Activated CD8-positive, alpha-beta T cell treated with anti-CD3 and anti-CD28 coated beads for 36 hours (primary cell): Measurements from ENCODE around the gene EEF1AKMT4. TPM values are rescaled to one million over a fixed set of nuclear protein-coding genes. Genes with fewer than 3 reads are reported as not detected.

Experiments
- ATAC-seq: fragments of 200-7000 bp; cut with Tn5 transposase; one replicate; pipeline ENCODE4 v1.10.0; 2021; ENCODE audit warnings: mild to moderate bottlenecking, moderate library complexity
- CTCF ChIA-PET: fragments of 350-600 bp; sonication (Branson Sonifier 250); formaldehyde crosslinking; loops from one replicate; lab custom pipeline; 2021; ENCODE audit warnings: antibody characterized with exemption; lab: Charles Lee
- POLR2A ChIA-PET: fragments of 350-600 bp; sonication (Branson Sonifier 250); formaldehyde crosslinking; loops from one replicate; lab custom pipeline; 2021; ENCODE audit warnings: antibody characterized with exemption; lab: Charles Lee
- DNase-seq: peaks from one replicate; pipeline ENCODE4 v3.0.0-alpha.2; 2020
- H3K27ac Mint-ChIP-seq: one replicate; pipeline ENCODE4 v1.8.0; 2021; ENCODE audit warnings: mild to moderate bottlenecking, mixed read lengths
- H3K27me3 Mint-ChIP-seq: one replicate; pipeline ENCODE4 v1.8.0; 2021; ENCODE audit warnings: mixed read lengths
- H3K36me3 Mint-ChIP-seq: one replicate; pipeline ENCODE4 v1.8.0; 2021; ENCODE audit warnings: low read depth, mixed read lengths
- H3K4me1 Mint-ChIP-seq: one replicate; pipeline ENCODE4 v1.8.0; 2021; ENCODE audit warnings: low read depth, mixed read lengths
- H3K4me3 Mint-ChIP-seq: one replicate; pipeline ENCODE4 v1.8.0; 2021; ENCODE audit warnings: mild to moderate bottlenecking, moderate library complexity, mixed read lengths
- H3K9me3 Mint-ChIP-seq: one replicate; pipeline ENCODE4 v1.8.0; 2021; ENCODE audit warnings: mixed read lengths
- intact Hi-C: fragments of 100-400 bp; cut with micrococcal nuclease; formaldehyde crosslinking; loops from one replicate; pipeline ENCODE4 v1.10.0; 2022
- total RNA-seq, 2 experiments: library from RNA; stranded (reverse); gene quantifications; one replicate each; pipeline ENCODE4 v1.2.3, GENCODE V29; 2021
- TF ChIP-seq, protein P1 (sequence below): fragments of 200-600 bp; IDR thresholded peaks from one replicate; pipeline ENCODE4 v1.8.0; 2022; ENCODE audit warnings: antibody characterized with exemption, mild to moderate bottlenecking

The EEF1AKMT4 gene
- total RNA-seq, 2 experiments from 2014 or later = 7.8 to 8.7 TPM

DNA sequence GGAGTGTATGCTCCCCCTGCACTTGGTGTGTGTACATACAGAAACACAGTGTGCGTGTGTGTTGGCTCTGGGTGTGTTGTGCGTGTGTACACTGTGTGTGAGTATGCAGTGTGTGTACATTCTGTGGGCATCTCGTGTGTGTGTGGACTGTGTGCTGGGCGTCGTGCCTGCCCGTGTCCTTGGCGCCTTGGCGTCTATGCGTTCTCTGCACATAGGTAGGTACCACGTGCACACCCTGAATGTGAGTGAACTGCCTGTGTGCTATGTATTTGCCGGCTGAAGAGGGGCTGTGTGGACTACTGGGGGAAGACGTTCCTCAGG lies 25.9 kb downstream of the EEF1AKMT4 start:
- DNase-seq (no peak), ATAC-seq (no peak)
- intact Hi-C loops = no loop called here
- Mint-ChIP-seq H3K4me3 (no peak overlapping the region), H3K27ac (no peak overlapping the region), H3K4me1 (peaks cover 5% of the 10 kb centered on the region), H3K9me3 (no peaks in the 10 kb centered on the region), H3K27me3 (peaks cover 30% of the 10 kb centered on the region), H3K36me3 (no peaks in the 10 kb centered on the region)
- ChIA-PET CTCF (no interaction called here), POLR2A (no interaction called here)
- TF ChIP-seq, protein P1, sequence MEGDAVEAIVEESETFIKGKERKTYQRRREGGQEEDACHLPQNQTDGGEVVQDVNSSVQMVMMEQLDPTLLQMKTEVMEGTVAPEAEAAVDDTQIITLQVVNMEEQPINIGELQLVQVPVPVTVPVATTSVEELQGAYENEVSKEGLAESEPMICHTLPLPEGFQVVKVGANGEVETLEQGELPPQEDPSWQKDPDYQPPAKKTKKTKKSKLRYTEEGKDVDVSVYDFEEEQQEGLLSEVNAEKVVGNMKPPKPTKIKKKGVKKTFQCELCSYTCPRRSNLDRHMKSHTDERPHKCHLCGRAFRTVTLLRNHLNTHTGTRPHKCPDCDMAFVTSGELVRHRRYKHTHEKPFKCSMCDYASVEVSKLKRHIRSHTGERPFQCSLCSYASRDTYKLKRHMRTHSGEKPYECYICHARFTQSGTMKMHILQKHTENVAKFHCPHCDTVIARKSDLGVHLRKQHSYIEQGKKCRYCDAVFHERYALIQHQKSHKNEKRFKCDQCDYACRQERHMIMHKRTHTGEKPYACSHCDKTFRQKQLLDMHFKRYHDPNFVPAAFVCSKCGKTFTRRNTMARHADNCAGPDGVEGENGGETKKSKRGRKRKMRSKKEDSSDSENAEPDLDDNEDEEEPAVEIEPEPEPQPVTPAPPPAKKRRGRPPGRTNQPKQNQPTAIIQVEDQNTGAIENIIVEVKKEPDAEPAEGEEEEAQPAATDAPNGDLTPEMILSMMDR = no peak

DNA sequence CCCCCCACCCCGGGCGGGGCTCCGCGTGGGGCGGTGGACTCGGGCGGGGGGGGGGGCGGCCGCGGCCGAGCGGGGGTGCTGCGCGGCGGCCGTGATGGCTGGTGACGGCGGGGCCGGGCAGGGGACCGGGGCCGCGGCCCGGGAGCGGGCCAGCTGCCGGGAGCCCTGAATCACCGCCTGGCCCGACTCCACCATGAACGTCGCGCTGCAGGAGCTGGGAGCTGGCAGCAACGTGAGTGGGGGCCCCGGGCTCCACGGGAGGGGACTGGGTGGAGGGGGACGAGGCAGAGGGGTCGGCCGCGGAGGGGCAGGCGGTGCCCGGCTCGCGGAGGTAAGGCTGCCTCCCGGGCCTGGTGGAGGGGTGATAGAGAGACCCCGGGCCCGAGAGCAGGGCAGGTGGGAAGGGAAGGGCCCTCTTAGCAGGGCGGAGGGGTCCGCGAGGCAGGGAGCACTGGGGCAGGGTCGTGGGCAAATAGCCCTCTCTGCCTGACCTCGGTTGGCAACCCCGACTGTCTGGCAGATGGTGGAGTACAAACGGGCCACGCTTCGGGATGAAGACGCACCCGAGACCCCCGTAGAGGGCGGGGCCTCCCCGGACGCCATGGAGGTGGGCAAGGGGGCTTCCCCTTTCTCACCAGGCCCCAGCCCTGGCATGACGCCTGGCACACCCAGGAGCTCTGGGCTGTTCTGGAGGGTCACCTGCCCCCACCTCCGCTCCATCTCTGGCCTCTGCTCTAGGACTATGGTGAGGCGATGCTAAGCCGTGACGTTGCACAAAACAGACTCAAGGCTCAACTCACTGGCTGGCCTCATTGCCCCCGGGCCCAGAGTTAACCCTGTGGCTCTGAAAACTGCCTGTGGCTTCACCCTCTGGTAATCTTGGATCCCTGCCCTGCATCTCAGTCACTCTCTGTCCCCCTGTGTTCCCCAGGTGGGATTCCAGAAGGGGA lies 26.8 kb downstream of the EEF1AKMT4 start, which contains the start of gene ECE2:
TSS of gene ECE2 (plus strand) at position 62 of the 950 bp plus-strand sequence. CDS start at position 194, 132 bp downstream.
- Mint-ChIP-seq H3K4me1 (peaks cover 5% of the 10 kb centered on the region), H3K27ac (no peak within 1 kb of the TSS), H3K4me3 (no peak within 1 kb of the TSS), H3K36me3 (no peaks in the 10 kb centered on the region), H3K27me3 (peaks cover 30% of the 10 kb centered on the region), H3K9me3 (no peaks in the 10 kb centered on the region)
- ATAC-seq (no peak), DNase-seq (no peak)
- ChIA-PET CTCF (interaction anchor here (1.4 kb wide), 1 partner anchor 13 kb away, joined by 3 read pairs; no protein-coding TSS in a partner anchor), POLR2A (no interaction called here)
- TF ChIP-seq, protein P1 = no peak
- intact Hi-C loops = no loop called here

DNA sequence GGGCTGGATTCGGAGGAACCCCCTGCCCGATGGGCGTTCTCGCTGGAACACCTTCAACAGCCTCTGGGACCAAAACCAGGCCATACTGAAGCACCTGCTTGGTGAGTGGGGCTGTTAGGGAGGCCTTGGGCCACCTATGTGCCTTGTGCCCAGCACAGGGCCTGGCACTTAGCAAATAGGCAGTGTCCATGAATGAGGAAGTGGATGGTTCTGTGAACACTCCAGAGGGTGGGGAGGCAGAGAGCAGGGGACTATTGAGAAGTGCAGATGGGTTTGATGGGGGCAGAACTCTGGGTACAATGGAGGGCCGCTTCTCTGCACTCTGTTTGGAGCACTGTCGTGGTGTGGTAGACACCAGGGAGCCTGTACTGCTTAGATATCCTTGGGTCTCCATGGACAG lies 27.9 kb downstream of the EEF1AKMT4 start:
- intact Hi-C loops = no loop called here
- TF ChIP-seq, protein P1 = no peak
- H3K36me3 Mint-ChIP-seq = no peaks in the 10 kb centered on the region
- H3K27me3 Mint-ChIP-seq = peaks cover 27% of the 10 kb centered on the region
- ATAC-seq (no peak), DNase-seq (no peak)
- H3K4me1 Mint-ChIP-seq = peaks cover 5% of the 10 kb centered on the region
- no peaks in the 10 kb centered on the region for H3K9me3 Mint-ChIP-seq
- CTCF ChIA-PET = interaction anchor here (1.4 kb wide), 1 partner anchor 12 kb away, joined by 3 read pairs; no protein-coding TSS in a partner anchor
- H3K27ac Mint-ChIP-seq = no peak overlapping the region
- POLR2A ChIA-PET = no interaction called here
- no peak overlapping the region for H3K4me3 Mint-ChIP-seq

DNA sequence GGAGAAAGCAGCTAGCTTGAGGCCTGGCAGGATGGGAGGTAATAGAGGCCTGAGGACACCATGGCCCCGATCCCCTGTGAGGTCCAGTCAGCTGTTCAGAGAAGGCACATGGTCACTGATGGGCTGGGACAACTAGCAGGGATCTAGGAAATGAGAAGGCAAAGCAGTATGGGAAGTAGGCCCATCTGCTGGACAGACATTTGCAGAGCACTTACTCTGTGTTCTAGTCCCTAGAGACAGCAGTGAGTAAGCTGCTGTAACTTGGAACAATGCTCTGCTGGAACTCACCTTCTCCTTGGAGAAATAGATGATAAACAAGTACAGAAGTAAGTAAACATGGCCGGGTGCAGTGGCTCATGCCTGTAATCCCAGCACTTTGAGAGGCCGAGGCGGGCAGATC lies 33.5 kb downstream of the EEF1AKMT4 start:
- Mint-ChIP-seq H3K27ac (no peak overlapping the region), H3K9me3 (no peaks in the 10 kb centered on the region), H3K4me3 (no peak overlapping the region), H3K4me1 (no peaks in the 10 kb centered on the region), H3K27me3 (peaks cover 10% of the 10 kb centered on the region), H3K36me3 (no peaks in the 10 kb centered on the region)
- ATAC-seq (no peak), DNase-seq (no peak)
- POLR2A ChIA-PET = no interaction called here
- CTCF ChIA-PET = interaction anchor here (1.0 to 6.6 kb wide), 2 partner anchors 55 to 388 kb away, joined by 3 to 48 read pairs; partner anchors contain the start of gene VWA5B2
- intact Hi-C loops = loop anchor here (10.0 kb wide), 1 partner anchor 388 kb away; no protein-coding TSS in a partner anchor
- TF ChIP-seq, protein P1 = no peak

DNA sequence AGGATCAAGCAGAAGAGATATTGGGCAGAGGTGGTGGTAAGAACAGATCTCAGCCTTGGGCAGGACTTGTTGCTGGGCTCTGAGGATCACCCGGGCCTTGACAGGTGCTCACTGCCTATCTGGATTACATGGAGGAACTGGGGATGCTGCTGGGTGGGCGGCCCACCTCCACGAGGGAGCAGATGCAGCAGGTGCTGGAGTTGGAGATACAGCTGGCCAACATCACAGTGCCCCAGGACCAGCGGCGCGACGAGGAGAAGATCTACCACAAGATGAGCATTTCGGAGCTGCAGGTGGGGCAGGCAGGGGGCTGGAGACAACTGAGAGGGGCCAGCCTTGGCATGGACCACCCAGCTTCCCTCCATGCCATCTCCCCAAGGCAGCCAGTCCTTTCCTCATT lies 34.2 kb downstream of the EEF1AKMT4 start:
- intact Hi-C loops = loop anchor here (10.0 kb wide), 1 partner anchor 389 kb away; no protein-coding TSS in a partner anchor
- ATAC-seq (no peak), DNase-seq (no peak)
- no peaks in the 10 kb centered on the region for H3K4me1 Mint-ChIP-seq
- no peak overlapping the region for H3K27ac Mint-ChIP-seq
- TF ChIP-seq, protein P1 = no peak
- H3K27me3 Mint-ChIP-seq = peaks cover 8% of the 10 kb centered on the region
- H3K9me3 Mint-ChIP-seq = no peaks in the 10 kb centered on the region
- no peak overlapping the region for H3K4me3 Mint-ChIP-seq
- CTCF ChIA-PET = interaction anchor here (0.7 to 6.6 kb wide), 3 partner anchors 38 to 388 kb away, joined by 3 to 48 read pairs (median 9); partner anchors contain the start of gene VWA5B2
- no peaks in the 10 kb centered on the region for H3K36me3 Mint-ChIP-seq
- POLR2A ChIA-PET = no interaction called here
